Hair follicular keratinocyte (primary cell): ENCODE data around the gene MOB4. TPM values are rescaled to one million over a fixed set of nuclear protein-coding genes. Genes with fewer than 3 reads are reported as not detected.

Experiments used
- total RNA-seq: library from RNA; depleted of rRNA; stranded (reverse); fragments of >200 nt; gene quantifications from 2 replicates; pipeline ENCODE4 v1.2.3, GENCODE V29; 2015

MOB4 gene
- 24.5 and 28.6 TPM in 2 replicates for total RNA-seq

DNA sequence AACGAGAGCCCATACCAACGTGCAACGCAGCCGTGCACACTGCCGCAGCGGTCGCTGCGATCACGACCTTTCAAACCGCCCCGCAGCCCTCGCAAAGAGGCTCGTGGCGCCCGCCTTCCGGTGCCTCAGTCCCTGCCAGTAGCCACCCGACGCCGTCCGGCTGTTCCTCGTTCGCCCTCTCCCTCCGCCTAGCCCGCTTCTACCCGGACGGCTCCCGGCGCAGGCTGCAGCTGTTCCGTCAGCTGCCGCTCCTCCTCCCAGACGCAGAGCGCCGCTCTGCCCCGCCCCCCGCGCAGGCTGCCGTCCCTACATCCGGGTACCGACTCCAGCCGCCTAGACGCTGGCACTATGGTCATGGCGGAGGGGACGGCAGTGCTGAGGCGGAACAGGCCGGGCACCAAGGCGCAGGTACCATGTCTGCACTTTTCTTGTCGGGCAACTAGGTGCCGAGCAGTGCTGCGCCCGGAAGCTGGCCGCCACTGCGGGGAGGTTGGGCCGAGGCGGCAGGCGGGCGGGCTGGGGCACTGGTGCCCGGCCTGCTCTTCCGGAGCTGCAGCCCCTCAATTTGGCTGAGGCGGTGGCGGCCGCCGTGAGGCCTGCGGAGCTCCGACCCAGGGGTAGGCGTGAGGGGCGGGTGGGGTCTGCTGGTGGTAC lies at the start of gene MOB4:
Gene MOB4 (plus strand): TSS at position 328 of the 654 bp plus-strand sequence. CDS start 21 bp downstream, at position 349.

DNA sequence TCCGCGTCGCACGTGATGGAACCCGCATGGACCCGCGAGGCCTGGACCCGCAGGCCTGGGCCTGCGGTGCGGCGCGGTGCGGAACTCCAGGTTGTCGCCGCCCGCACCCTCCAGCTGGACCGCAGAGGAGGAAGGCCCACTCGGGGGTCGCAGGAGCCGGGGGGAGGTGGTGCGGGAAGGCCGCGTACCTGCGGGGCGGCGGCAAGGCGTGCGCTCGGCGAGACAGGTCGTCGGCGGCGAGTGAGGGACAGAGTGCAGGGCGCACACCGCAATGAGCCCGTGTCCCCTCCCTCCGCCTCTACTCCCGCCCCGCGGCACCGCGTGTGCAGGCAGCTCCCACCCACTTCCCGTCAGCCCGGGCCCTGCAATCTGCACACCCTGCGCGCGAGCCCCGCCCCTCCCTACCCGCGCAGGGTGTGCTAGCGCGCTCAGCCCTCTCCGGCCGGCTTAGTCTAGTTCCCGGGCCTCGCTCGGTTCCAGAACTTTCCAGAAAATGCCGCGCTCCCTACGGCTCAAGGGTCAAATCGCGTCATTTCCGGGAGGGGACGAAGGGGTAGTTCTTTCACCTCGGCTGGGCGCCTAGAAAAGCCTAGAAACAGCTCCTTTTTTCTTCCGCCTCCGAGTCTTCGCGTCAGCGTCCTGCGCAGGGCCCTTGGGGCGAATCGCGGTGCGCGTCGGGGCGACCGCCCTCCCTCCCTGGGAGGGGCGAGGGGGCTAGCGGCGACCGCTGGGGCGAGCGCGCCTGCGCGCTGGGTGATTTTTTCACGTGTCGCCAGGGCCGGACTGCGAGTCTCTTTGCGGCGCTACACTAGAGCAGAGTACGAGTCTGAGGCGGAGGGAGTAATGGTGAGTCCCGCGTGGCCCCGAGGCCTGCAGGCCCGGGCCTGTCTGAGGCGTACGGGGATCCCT lies 16.0 kb upstream of the MOB4 start, which contains the start of the genes HSPD1 and HSPE1:
Gene HSPD1 (minus strand): TSS at position 247 of the 909 bp plus-strand sequence. CDS start 992 bp downstream, outside the sequence.
Gene HSPE1 (plus strand): TSS at position 786 of the 909 bp plus-strand sequence. CDS start 58 bp downstream, at position 844.

Other genes starting within 250 kb of the MOB4 start
- gene ANKRD44, start 205.3 kb upstream of the MOB4 start, total RNA-seq: 0.47 and 0.49 TPM in 2 replicates
- 70.1 and 83.6 TPM in 2 replicates for gene SF3B1, start 81.0 kb upstream of the MOB4 start, total RNA-seq
- 19.7 and 24.4 TPM in 2 replicates for gene COQ10B, start 62.5 kb upstream of the MOB4 start, total RNA-seq
- gene HSPD1, start 16.2 kb upstream of the MOB4 start, total RNA-seq: 200 and 364 TPM in 2 replicates
- gene HSPE1, start 15.7 kb upstream of the MOB4 start, total RNA-seq: 106 and 275 TPM in 2 replicates
- gene RFTN2, start 159.5 kb downstream of the MOB4 start, total RNA-seq: not detected in 2 replicates
- gene MARS2, start 189.3 kb downstream of the MOB4 start, total RNA-seq: 9.2 and 11.4 TPM in 2 replicates